VCaP (cell line): ENCODE results near the gene NPAT.

ENCODE experiments used
- H3K27ac ChIP-seq: fragments of 450-650 bp; 2 replicates; pipeline ENCODE4 v1.5.1; 2017
- TF ChIP-seq, protein P1 (sequence below): fragments of 450-650 bp; conservative IDR thresholded peaks from 2 replicates; pipeline ENCODE4 v1.5.1; 2017; ENCODE audit warnings: mild to moderate bottlenecking, moderate library complexity

The NPAT gene

DNA sequence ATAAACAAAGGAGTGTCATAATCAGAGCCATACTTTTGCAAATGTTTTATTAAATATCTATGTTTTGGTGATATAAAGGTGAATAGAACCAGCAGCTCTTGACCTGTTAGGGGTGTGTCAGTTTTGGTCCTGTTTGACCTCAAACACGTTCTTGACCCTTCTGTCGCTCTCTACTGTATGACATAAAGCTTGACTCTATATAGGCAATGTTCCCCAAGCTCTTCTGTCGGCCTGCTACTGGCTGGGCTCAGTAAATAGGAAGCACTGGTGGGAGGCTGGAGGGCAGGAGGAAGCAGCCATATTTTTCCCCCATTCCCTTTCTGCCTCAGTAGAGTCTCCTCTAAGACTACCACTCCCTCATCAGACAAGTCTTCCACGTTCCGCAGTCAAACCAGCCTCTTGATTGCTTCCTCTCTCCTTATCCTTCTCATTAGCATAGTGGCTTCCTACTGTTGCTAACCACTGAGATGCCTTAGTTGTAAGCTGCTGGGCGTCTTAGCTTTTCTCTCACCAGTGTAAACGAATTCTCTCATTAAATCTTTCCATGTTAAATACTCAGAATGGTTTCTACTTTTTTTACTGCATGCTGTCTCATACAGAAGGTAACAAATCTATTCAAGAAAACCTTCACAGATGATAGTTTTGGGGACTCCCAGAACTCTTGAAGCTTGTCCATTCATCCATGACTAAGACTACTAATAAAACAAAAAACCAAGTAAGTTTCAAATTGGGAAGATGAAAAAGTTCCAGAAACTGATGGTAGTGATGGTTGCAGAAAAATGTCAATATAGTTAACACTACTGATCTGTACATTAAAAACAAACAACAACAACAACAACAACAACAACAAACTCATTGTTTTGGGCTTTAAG, 3.3 kb downstream of the NPAT start:
- H3K27ac ChIP-seq: no peak overlapping the region
- TF ChIP-seq, protein P1, sequence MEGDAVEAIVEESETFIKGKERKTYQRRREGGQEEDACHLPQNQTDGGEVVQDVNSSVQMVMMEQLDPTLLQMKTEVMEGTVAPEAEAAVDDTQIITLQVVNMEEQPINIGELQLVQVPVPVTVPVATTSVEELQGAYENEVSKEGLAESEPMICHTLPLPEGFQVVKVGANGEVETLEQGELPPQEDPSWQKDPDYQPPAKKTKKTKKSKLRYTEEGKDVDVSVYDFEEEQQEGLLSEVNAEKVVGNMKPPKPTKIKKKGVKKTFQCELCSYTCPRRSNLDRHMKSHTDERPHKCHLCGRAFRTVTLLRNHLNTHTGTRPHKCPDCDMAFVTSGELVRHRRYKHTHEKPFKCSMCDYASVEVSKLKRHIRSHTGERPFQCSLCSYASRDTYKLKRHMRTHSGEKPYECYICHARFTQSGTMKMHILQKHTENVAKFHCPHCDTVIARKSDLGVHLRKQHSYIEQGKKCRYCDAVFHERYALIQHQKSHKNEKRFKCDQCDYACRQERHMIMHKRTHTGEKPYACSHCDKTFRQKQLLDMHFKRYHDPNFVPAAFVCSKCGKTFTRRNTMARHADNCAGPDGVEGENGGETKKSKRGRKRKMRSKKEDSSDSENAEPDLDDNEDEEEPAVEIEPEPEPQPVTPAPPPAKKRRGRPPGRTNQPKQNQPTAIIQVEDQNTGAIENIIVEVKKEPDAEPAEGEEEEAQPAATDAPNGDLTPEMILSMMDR: no peak

DNA sequence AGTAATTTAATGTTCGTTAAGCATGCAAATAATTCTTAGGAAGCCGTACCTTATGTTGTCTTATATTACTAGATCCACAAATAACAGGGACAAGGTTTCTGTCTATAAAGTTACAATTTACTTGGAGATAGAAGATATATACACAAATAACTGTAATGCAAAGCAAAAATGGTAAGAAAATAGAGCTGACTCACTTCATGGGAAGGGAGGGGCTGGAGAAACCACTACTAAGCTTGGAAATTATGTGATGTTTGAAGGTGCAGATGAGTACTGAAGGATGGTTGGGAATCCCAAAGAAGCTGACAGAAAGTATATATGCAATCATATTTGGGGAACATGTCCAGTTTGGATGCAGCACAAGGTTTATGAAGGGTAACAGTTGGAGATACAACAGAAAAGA, 4.0 kb downstream of the NPAT start:
- TF ChIP-seq, protein P1: no peak
- H3K27ac ChIP-seq: no peak overlapping the region

DNA sequence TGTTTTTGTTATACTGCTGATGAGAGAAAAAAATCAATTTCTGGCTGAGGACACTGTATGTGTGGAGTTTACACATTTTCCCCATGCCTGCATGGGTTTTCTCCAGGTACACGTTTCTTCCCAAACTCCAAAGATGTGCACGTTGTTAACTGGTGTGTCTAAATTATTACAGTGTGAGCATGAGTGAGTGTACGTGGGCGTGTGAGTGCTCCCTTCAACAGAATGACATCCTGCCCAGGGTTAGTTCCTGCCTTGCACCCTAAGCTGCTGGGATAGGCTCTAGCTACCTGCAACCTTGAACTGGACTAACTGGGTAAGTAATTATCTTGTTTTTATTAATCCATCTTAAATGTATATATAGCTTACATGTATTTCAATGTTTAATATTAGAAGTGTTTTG, 5.5 kb downstream of the NPAT start:
- H3K27ac ChIP-seq: no peak overlapping the region
- TF ChIP-seq, protein P1: no peak

DNA sequence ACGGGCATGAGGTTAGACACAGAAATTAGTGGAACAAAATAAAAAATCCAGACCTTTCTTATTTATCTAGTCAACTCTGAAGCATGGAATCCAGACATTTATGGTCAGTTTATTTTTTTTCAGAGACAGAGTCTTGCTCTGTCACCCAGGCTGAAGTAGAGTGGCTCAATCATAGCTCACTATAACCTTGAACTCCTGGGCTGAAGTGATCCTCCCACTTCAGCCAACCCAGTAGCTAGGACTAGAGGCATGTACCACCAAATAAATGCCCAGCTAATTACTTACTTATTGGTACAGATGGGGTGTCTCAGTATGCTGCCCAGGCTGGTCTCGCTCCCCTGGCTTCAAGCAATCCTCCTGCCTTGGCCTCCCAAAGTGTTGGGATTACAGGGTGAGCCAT, 8.7 kb downstream of the NPAT start:
- TF ChIP-seq, protein P1: no peak

DNA sequence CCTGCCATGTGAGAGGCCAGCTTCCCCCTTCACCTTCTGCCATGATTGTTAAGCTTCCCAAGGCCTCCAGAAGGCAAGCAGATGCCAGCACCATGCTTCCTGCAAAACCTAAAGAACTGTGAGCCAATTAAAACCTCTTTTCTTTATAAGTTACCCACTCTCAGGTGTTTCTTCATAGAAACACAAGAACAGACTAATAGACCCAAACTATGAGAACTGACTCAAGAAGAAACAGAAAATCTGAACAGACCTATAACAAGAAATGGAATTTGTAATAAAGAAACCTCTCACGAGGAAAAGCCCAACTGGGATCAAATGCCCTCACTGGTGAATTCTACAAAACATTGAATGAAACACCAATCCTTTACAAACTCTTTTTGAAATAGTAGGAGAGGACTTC, 12.0 kb downstream of the NPAT start:
- H3K27ac ChIP-seq: no peak overlapping the region
- TF ChIP-seq, protein P1: no peak

More for the DNA sequence above, 8.7 kb downstream of the NPAT start:
- H3K27ac ChIP-seq: no peak overlapping the region

DNA sequence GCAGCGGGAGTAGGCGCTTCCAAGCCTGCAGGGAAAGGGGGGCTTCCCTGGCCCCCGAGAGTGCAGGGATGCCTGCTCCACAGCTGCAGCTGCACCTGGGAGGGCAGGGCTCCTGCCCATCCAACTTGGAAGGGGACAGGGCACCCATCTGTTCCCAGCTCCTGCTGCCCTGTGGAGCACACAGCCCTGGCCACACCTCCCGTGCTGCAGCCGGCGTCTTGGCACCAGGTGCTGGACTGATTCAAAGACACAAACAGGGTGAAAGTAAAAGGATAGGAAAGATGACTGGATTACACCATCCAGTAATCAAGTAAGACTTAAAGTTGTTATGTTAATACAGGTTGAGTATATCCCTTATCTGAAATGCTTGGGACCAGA, 14.8 kb downstream of the NPAT start:
- TF ChIP-seq, protein P1: no peak
- no peak overlapping the region for H3K27ac ChIP-seq

DNA sequence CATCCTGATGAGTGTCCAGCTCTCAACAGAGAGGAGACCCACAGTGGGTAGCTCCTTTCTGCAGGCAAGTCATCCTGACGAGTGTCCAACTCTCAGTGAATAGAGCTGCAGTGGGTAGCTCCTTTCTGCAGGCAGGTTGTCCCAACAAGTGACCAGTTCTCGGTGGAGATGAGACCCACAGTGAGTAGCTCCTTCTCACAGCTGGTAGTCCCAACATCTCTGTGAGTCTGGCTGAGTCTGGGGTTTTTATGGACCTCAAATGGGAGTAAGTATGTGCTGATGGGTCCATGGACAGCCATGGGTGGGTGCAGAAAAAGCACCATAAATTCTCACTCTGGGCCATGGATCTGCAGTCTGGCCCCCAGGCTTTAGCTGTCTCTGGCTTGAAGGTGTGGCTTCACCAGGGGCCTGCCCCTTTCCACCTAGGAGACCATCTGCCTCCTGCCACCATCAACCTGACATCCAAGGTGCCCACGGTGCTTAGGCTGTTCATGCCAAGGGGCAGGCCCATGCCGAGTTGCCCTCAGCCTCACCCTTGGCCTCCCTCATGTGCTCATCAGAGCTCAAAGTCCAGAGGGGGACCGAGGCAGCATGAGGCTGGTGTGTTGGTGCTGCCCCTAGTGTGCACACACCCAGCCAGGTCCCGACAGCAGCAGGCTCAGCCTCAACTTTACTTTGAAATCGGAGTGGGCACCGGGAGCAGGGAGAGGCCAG, 15.3 kb downstream of the NPAT start:
- no peak overlapping the region for H3K27ac ChIP-seq
- TF ChIP-seq, protein P1: no peak
